ENCODE data around the gene KCNJ1.
A peak's percentile ranks its signal among the peaks of the same experiment; 100 is the strongest.

KCNJ1 gene

GRCh38 chr11:128901653-128902514, 34.8 kb upstream of the KCNJ1 start:
- no peak for DNase-seq

- DNase-seq: no peak
Measured at GRCh38 chr11:128900468-128900867, 33.4 kb upstream of the KCNJ1 start.

- no peak for DNase-seq
Measured at GRCh38 chr11:128898580-128899344, 31.7 kb upstream of the KCNJ1 start.

- no peak for DNase-seq
Measured at GRCh38 chr11:128897826-128898225, 30.7 kb upstream of the KCNJ1 start.

- no peak for DNase-seq
Measured at GRCh38 chr11:128896356-128896755, 29.3 kb upstream of the KCNJ1 start.

- no peak for DNase-seq
Measured at GRCh38 chr11:128895526-128895925, 28.4 kb upstream of the KCNJ1 start.

- no peak for DNase-seq
Measured at GRCh38 chr11:128894685-128895084, 27.6 kb upstream of the KCNJ1 start.

- no peak for DNase-seq
Measured at GRCh38 chr11:128894286-128894681, 27.2 kb upstream of the KCNJ1 start.

GRCh38 chr11:128893578-128894285, 26.6 kb upstream of the KCNJ1 start:
- DNase-seq: no peak

GRCh38 chr11:128892866-128893565, 25.9 kb upstream of the KCNJ1 start:
- no peak for DNase-seq

- no peak for DNase-seq
Measured at GRCh38 chr11:128891913-128892398, 24.9 kb upstream of the KCNJ1 start.

- peak; percentile 48 for DNase-seq
Measured at GRCh38 chr11:128890543-128891368, 23.7 kb upstream of the KCNJ1 start, which contains the start of gene KCNJ5. KCNJ5 (plus strand) TSS chr11:128891356; CDS start chr11:128911274, 19,918 bp downstream.

- no peak for DNase-seq
Measured at GRCh38 chr11:128890216-128890542, 23.1 kb upstream of the KCNJ1 start.

- no peak for DNase-seq
Measured at GRCh38 chr11:128889657-128890213, 22.6 kb upstream of the KCNJ1 start.

GRCh38 chr11:128888034-128888985, 21.2 kb upstream of the KCNJ1 start:
- no peak for DNase-seq

- DNase-seq: no peak
Measured at GRCh38 chr11:128886406-128887124, 19.5 kb upstream of the KCNJ1 start.

GRCh38 chr11:128884703-128885338, 17.7 kb upstream of the KCNJ1 start:
- no peak for DNase-seq

GRCh38 chr11:128884054-128884453, 17.0 kb upstream of the KCNJ1 start:
- DNase-seq: no peak

- DNase-seq: no peak
Measured at GRCh38 chr11:128882451-128882850, 15.4 kb upstream of the KCNJ1 start.

Data from NCI-H2171 (cell line).